K562 (cell line): ENCODE data around the gene ZNF609. TPM values are rescaled to one million over a fixed set of nuclear protein-coding genes. Genes with fewer than 3 reads are reported as not detected.

Source experiments
- ATAC-seq: fragments of 200-7000 bp; cut with Tn5 transposase; 3 replicates; pipeline ENCODE4 v1.9.1; 2020; ENCODE audit warnings: moderate library complexity
- BruUV-seq: library from RNA; stranded (reverse); fragments of 400-500 nt; replicated peaks from 2 replicates; lab custom pipeline; 2021; lab: Mats Ljungman, UMichigan
- CTCF ChIA-PET: fragments of 300-600 bp; formaldehyde crosslinking; extraction: SDS; loops from one replicate; lab custom pipeline; 2021; ENCODE audit warnings: low intra/inter-chr PET ratio; lab: Yijun Ruan, JAX
- POLR2A ChIA-PET: fragments of 300-600, 350-650 bp; sonication (Branson Sonifier 250); formaldehyde crosslinking; extraction: SDS; loops from one replicate; lab custom pipeline; 2021; ENCODE audit warnings: antibody characterized with exemption, inconsistent platforms; lab: Yijun Ruan, JAX
- DNase-seq, 4 experiments: peaks; one replicate each; pipeline versions ENCODE4 v3.0.0 to v3.0.0-alpha.2; 2011 to 2018; ENCODE audit warnings: low spot score in 3 of 4, mixed read lengths in 3 of 4; ENCODE audit errors: extremely low read depth in 1 of 4
- FAIRE-seq: peaks from 2 replicates; lab custom pipeline; 2011; peaks lifted over from hg19 to GRCh38; lab: Jason Lieb, UNC
- H2AFZ ChIP-seq: 2 replicates; pipeline ENCODE4 v1.6.0; 2011; ENCODE audit warnings: low read depth, low read length, control low read depth, inconsistent platforms
- H3K27ac ChIP-seq: fragments of 200-600 bp; 3 replicates; pipeline ENCODE4 v1.8.0; 2011; ENCODE audit warnings: low read depth, mild to moderate bottlenecking, control low read depth, inconsistent platforms, low read length, moderate library complexity, mixed read lengths; ENCODE audit errors: extremely low read depth
- H3K27me3 ChIP-seq, 2 experiments: fragments of 300-600 bp in 1 of 2; 2 replicates in 1 of 2; 3 replicates in 1 of 2; pipeline versions ENCODE4 v1.6.0 to v1.8.0; 2011; ENCODE audit warnings: inconsistent platforms in 2 of 2, low read length in 2 of 2, mild to moderate bottlenecking in 1 of 2, mixed read lengths in 1 of 2, moderate library complexity in 1 of 2; ENCODE audit not compliant: control insufficient read depth in 2 of 2, insufficient read depth in 2 of 2
- H3K36me3 ChIP-seq: fragments of 300-600 bp; 3 replicates; pipeline ENCODE4 v1.8.0; 2011; ENCODE audit warnings: mild to moderate bottlenecking, low read length, inconsistent platforms; ENCODE audit not compliant: control insufficient read depth, insufficient read depth
- H3K4me1 ChIP-seq, 2 experiments: fragments of 200-600 bp in 1 of 2; replicated peaks in 1 of 2; 2 replicates in 1 of 2; 3 replicates in 1 of 2; pipeline versions ENCODE4 v1.5.1 to v1.8.0; 2011; ENCODE audit warnings: inconsistent platforms in 2 of 2, low read length in 2 of 2, mild to moderate bottlenecking in 1 of 2, mixed read lengths in 1 of 2, moderate library complexity in 1 of 2; ENCODE audit not compliant: control insufficient read depth in 2 of 2, insufficient read depth in 2 of 2
- H3K4me2 ChIP-seq: 2 replicates; pipeline ENCODE4 v1.6.1; 2011; ENCODE audit warnings: low read length, control low read depth, inconsistent platforms, mixed read lengths; ENCODE audit not compliant: insufficient read depth
- H3K4me3 ChIP-seq: fragments of 200-600 bp; sonication (generic), shearing (Covaris generic); 2 replicates; pipeline ENCODE4 v1.5.1; 2016; ENCODE audit warnings: control low read depth, inconsistent platforms
- H3K79me2 ChIP-seq: fragments of 200-600 bp; 3 replicates; pipeline ENCODE4 v1.8.0; 2011; ENCODE audit warnings: low read length, inconsistent platforms; ENCODE audit not compliant: control insufficient read depth, insufficient read depth
- H3K9ac ChIP-seq, 2 experiments: 2 replicates each; pipeline versions ENCODE4 v1.6.0 to v1.6.1; 2011; ENCODE audit warnings: low read depth in 2 of 2, low read length in 2 of 2, control low read depth in 1 of 2, inconsistent platforms in 1 of 2, mild to moderate bottlenecking in 1 of 2, mixed read lengths in 1 of 2; ENCODE audit not compliant: insufficient read depth in 1 of 2
- H3K9me1 ChIP-seq: one replicate; pipeline ENCODE4 v1.6.0; 2011; ENCODE audit warnings: inconsistent platforms, mild to moderate bottlenecking, low read length, moderate library complexity; ENCODE audit not compliant: control insufficient read depth, insufficient read depth
- H3K9me3 ChIP-seq: replicated peaks from 2 replicates; pipeline ENCODE4 v1.5.1; 2011; ENCODE audit warnings: low read depth, low read length, inconsistent platforms; ENCODE audit not compliant: control insufficient read depth, insufficient read depth
- H4K20me1 ChIP-seq: replicated peaks from 2 replicates; pipeline ENCODE4 v1.6.1; 2011; ENCODE audit warnings: low read length, inconsistent platforms, mixed read lengths; ENCODE audit not compliant: control insufficient read depth, insufficient read depth
- CBX5 ChIP-seq: IDR thresholded peaks from 2 replicates; pipeline ENCODE4 v1.6.1; 2014; ENCODE audit warnings: low read depth, borderline replicate concordance
- JUND ChIP-seq, 2 experiments: IDR thresholded peaks; 2 replicates in 1 of 2; 3 replicates in 1 of 2; pipeline ENCODE4 v1.6.1; 2011; ENCODE audit warnings: borderline replicate concordance in 2 of 2, low read depth in 2 of 2, low read length in 2 of 2, improper control_type of control experiment in 1 of 2, missing biosample characterization in 1 of 2, missing genetic modification characterization in 1 of 2, missing genetic modification reagents in 1 of 2
- KLF16 ChIP-seq: IDR thresholded peaks from 2 replicates; pipeline ENCODE4 v1.6.1; 2016; ENCODE audit warnings: antibody characterized with exemption
- L3MBTL2 ChIP-seq: fragments of 450-650 bp; IDR thresholded peaks from 2 replicates; pipeline ENCODE4 v1.6.1; 2016; ENCODE audit warnings: mild to moderate bottlenecking, moderate library complexity
- PHF20 ChIP-seq: fragments of 450-650 bp; IDR thresholded peaks from 2 replicates; pipeline ENCODE4 v1.6.1; 2018; ENCODE audit not compliant: partially characterized antibody
- RBM14 ChIP-seq: fragments of 200-400 bp; formaldehyde crosslinking; IDR thresholded peaks from 2 replicates; pipeline ENCODE4 v1.6.1; 2018; ENCODE audit warnings: low read depth, mild to moderate bottlenecking, low read length, moderate library complexity, borderline replicate concordance; ENCODE audit not compliant: insufficient read depth
- ZZZ3 ChIP-seq: fragments of 450-650 bp; IDR thresholded peaks from 2 replicates; pipeline ENCODE4 v1.6.1; 2016; ENCODE audit warnings: antibody characterized with exemption, mild to moderate bottlenecking, moderate library complexity
- WGBS: fragments of 100-300 bp; shearing (Covaris generic); methylation state at CpG from one replicate; pipeline ENCODE4 v1.1.6; 2016; ENCODE audit warnings: low coverage, mixed read lengths; ENCODE audit not compliant: insufficient coverage; ENCODE audit errors: missing lambda C conversion rate; 5-methylcytosine and 5-hydroxymethylcytosine counted together
- in situ Hi-C: fragments of 300-500 bp; cut with MboI; formaldehyde crosslinking; loops from 4 replicates; pipeline ENCODE4 v1.15.0; 2018; ENCODE audit warnings: inconsistent platforms, mixed read lengths
- intact Hi-C: fragments of 100-400 bp; cut with micrococcal nuclease; formaldehyde crosslinking; loops from 2 replicates; pipeline ENCODE4 v1.14.2; 2022
- polyA plus RNA-seq, 8 experiments: library from polyadenylated mRNA; depleted of rRNA in 4 of 8; stranded (reverse) in 5 of 8; unstranded in 3 of 8; fragments of >200 nt; fragmentation: Nextera tagmentation in 2 of 8; fragmentation: Illumina TruSeq in 1 of 8; extraction: Ambion mirVana in 2 of 8; extraction: Trizol in 1 of 8; gene quantifications; 2 replicates each; pipeline versions ENCODE4 v1.2.1 to v1.2.3, GENCODE V29; 2011 to 2014; ENCODE audit warnings: inconsistent platforms in 1 of 8, missing spikeins in 1 of 8
- total RNA-seq, 7 experiments: library from RNA; depleted of rRNA in 6 of 7; stranded (reverse); fragments of >200 nt in 6 of 7; fragmentation: Illumina TruSeq in 2 of 7; extraction: Trizol in 2 of 7; gene quantifications; 2 replicates each; pipeline versions ENCODE4 v1.2.1 to v1.2.3, GENCODE V29; 2011 to 2021; ENCODE audit warnings: low replicate concordance in 1 of 7
- TF ChIP-seq, protein P1 (sequence below), 3 experiments: fragments of 200-800 bp in 1 of 3; fragments of 250-450 bp in 1 of 3; fragments of 450-650 bp in 1 of 3; sonication (Bioruptor Pico) in 1 of 3; sonication (Bioruptor generic) in 1 of 3; formaldehyde crosslinking in 1 of 3; IDR thresholded peaks; 2 replicates each; pipeline versions ENCODE4 v1.6.1 to v1.8.0; 2016 to 2022; ENCODE audit warnings: mild to moderate bottlenecking in 2 of 3, missing genetic modification characterization in 2 of 3, missing compliant biosample characterization in 1 of 3, moderate library complexity in 1 of 3

The ZNF609 gene
- total and polyA plus RNA-seq, 9 of the 15 experiments (the other 6 are each of a cell fraction or from before 2014, with no cell fraction given), result 3.0 to 38.7 (median 17.8) TPM

DNA sequence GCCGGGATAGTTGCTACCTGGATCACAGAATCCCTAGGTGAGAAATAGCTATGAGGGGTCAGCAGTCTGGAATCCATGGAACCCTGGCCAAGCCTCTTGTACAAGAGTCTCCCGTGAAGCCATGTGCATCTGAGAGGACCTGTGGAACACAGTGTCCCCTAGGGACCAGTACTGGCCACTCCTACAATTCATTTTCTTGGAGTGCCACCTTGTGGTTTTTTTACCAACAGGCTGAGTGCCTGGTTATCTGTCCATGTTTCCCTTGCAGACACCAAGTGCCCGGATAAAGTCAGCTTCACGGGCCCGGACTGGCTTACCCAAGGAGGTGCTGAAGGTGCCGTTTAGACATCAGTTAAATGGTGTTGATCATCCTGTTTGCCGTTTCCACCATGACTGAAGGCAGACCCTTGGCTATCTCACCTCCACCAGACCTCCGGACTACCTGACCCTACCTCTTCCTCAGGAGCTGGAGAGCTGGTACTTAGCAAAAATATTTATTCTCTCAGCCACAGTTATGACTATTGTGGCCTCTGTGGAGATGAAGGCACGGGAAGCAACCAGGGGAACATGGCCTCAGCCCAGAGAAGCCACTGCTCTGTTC, 221.1 kb downstream of the ZNF609 start:
- 69% methylated on average over 9 of the region's 9 CpGs for WGBS
- Histone ChIP-seq H3K4me1 (no peaks in the 10 kb centered on the region; a peak in 1 of 5 replicates), H3K9me3 (no peaks in the 10 kb centered on the region), H3K4me3 (no peak overlapping the region), H3K4me2 (no peak overlapping the region), H3K27me3 (no peaks in the 10 kb centered on the region), H4K20me1 (peaks cover 4% of the 10 kb centered on the region; the same call in 1 of the 2 replicates), H2AFZ (no peak overlapping the region), H3K79me2 (no peaks in the 10 kb centered on the region), H3K9me1 (no peaks in the 10 kb centered on the region), H3K36me3 (peaks cover 85% of the 10 kb centered on the region), H3K9ac (no peak overlapping the region), H3K27ac (no peak overlapping the region)
- intact Hi-C loops, result loop anchor here (1.0 to 5.0 kb wide), 3 partner anchors 254 to 514 kb away; no protein-coding TSS in a partner anchor
- ATAC-seq, result peak; percentile 98
- in situ Hi-C loops, result loop anchor here (5.0 kb wide), 1 partner anchor 46 kb away; no protein-coding TSS in a partner anchor
- ChIA-PET CTCF (interaction anchor here (0.6 to 2.9 kb wide), 9 partner anchors 50 to 1392 kb away, joined by 3 to 27 read pairs (median 4); partner anchors contain the start of gene PPIB), POLR2A (interaction anchor here (0.5 to 1.3 kb wide), 2 partner anchors 9 to 96 kb away, joined by 3 to 4 read pairs; no protein-coding TSS in a partner anchor)
- no TSS peak for BruUV-seq
- peak; percentile 92 for FAIRE-seq
- DNase-seq, result peak; percentile 60 to 80 (median 70)
- TF ChIP-seq KLF16, result peak; percentile 20; the same call in 1 of the 2 replicates
- no peak for TF ChIP-seq ZZZ3
- TF ChIP-seq JUND (IDR thresholded peaks at IDR 0.05; ENCODE audit: borderline replicate concordance, low read depth, low read length), result peak; percentile 23; the same call in 1 of the 2 replicates
- no peak for TF ChIP-seq JUND (tag; IDR thresholded peaks at IDR 0.05; ENCODE audit: borderline replicate concordance, low read depth, low read length)
- no peak for TF ChIP-seq PHF20
- TF ChIP-seq CBX5, result no peak
- TF ChIP-seq L3MBTL2, result 0 out of 2 replicates have a peak, but pooled peaks have one; percentile 31
- TF ChIP-seq, protein P1, sequence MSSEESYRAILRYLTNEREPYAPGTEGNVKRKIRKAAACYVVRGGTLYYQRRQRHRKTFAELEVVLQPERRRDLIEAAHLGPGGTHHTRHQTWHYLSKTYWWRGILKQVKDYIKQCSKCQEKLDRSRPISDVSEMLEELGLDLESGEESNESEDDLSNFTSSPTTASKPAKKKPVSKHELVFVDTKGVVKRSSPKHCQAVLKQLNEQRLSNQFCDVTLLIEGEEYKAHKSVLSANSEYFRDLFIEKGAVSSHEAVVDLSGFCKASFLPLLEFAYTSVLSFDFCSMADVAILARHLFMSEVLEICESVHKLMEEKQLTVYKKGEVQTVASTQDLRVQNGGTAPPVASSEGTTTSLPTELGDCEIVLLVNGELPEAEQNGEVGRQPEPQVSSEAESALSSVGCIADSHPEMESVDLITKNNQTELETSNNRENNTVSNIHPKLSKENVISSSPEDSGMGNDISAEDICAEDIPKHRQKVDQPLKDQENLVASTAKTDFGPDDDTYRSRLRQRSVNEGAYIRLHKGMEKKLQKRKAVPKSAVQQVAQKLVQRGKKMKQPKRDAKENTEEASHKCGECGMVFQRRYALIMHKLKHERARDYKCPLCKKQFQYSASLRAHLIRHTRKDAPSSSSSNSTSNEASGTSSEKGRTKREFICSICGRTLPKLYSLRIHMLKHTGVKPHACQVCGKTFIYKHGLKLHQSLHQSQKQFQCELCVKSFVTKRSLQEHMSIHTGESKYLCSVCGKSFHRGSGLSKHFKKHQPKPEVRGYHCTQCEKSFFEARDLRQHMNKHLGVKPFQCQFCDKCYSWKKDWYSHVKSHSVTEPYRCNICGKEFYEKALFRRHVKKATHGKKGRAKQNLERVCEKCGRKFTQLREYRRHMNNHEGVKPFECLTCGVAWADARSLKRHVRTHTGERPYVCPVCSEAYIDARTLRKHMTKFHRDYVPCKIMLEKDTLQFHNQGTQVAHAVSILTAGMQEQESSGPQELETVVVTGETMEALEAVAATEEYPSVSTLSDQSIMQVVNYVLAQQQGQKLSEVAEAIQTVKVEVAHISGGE (CRISPR knock-in tag; IDR thresholded peaks at IDR 0.05), result no peak
- no peak for TF ChIP-seq RBM14
